ENCODE results near the gene TMEM164.
"Not testable (repeated sequence)": the region's sequence is repeated elsewhere in the genome, so short reads cannot be mapped to it uniquely, and the experiment has no call there.

Gene TMEM164

DNA sequence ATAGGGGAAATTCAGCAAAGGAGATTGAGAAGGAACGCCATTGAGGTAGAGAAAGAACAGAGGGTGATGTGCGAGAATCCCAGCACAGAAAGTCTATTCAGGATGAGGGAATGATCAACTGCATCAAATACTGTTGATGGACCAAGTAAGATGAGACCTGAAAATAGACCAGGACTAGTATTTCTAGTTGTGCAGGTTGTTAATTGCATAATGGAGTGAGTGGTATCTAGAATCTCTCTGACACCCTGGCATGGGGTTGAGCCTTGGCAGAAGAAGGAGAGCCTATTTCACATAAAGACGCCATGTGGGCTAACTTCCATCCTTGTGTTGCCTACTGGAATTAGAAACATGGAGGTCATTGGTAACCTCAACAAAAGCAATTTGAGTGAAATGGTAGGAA lies 135.6 kb downstream of the TMEM164 start:
- DNase-seq: no peak

DNA sequence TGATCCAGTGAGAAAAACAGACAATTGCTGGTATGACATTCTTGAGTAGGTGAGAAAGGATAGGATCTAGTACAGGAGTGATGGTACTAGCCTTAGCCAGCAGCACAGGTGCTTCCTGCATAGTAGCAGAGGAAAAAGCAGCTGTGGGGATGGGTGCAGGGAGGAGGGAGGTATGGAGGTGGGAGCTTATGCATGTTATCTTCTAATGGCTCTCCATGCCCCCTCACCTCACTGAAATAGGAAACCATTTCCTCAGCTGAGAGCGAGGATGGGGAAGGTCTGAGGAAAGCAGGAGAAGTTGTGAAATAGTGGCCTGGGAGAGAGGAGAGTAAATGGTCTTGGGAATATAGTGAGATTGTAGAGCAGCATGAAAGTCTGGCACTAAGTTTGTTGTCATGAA lies 136.3 kb downstream of the TMEM164 start:
- no peak for DNase-seq

DNA sequence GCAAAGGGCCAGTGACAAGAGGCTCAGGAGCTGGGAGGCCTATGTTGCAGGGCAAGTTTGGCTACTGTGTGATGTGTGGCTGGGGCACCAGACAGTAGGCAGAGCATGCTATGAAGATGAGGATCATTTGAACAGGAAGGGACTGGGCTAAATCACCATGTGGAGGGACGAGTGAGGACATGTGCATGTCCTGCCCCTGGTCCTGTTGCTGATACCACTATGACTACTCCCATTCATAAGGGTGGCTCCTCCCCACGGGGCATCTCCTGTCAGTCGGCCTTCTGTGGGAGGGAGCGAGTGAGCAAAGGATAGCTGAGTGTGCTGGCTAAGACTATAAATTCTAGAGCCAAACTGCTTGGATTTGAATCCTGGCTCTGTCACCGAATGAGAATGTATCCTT lies 139.2 kb downstream of the TMEM164 start:
- no peak for DNase-seq

DNA sequence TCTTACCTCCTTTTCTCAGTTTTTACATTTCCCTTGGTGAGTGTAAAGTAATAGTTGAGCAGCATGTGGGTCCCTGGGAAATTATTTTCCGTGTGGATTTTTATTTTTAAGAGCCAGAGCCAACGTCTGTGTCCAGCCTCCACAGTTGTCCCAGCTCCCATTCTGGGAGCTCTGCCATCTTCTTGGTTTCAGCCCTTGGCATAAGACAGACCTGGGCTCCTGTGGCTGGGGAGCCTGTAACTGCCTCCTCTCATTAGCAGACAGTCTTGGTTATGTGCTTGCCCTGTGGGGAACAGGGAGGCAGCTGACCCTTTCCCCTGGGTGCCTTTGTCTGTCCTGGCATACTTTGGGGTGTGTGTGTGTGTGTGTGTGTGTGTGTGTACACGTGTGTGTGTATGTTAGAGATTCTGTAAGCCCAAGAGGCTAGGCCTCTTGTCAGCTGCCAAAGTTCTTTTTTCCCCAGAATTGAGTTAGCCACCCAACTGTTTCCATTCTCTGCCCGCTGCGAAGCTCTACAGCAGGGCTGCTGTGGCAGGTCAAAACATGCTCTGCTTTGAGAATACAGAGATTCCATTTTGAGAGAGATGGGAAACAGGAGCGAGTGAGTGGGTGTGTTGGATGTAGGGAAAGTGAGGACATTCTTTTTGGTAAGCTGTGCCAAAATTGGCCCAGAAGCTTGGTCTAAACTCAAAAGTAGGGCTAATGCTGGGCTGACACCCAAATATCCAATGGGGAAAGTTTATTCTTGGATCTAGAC lies 140.7 kb downstream of the TMEM164 start:
- no peak for DNase-seq

DNA sequence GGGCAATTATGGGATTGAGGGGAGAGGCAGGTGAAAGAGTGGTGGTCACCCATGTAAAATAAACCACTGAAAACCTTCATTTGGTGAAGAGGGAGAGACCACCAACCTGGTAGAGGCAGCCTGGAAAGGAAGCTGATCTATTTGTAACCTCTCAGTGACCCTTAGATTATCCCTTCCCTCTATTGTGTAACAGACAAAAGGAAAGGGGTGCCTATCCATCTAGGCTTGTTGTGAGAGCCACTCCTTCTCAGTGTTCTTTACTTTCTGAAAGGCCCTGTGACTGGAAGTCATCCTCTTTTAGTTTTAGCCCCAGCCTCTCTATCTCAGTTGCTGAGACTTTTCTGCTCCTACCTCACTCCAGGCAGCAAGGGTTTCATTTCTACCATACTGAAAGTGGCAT lies 142.4 kb downstream of the TMEM164 start:
- no peak for DNase-seq

DNA sequence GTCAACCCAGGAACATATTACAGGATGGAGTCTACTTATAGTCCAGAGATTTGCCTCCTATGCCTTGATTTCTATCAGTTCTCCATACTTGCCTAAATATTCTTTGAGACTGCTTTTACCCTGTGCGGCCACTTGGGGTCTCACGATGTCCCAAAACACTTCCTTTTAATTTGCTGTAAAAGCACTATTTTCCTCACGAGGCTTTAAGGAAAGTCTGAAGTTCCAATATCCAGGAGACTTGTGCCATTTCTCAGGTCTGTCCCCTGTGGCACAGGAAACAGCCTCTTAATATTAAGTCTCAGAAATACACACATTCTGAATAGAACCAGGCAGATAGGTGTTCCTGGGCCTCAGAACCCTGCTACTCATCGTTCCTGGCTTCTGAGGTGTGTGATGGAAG lies 142.9 kb downstream of the TMEM164 start:
- no peak for DNase-seq

DNA sequence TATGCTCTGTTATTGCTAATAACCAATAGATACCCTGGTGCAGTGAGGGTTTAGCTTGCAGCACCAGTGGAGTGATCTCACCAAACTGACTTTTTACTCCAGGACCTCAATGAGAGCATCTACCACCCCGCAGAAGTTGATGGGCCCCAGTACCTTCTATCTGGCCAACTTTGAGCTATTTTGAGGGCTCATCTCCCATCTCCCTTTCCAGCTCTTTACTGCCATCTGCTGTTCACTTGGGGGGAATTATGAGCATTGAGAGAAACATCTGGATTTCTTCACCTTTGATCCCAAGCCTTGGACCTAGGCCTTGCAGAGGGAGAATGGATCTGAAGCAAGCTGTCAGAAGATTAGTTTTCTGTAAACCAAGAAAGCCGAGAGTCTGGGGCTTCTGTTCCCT lies 143.6 kb downstream of the TMEM164 start:
- peak; percentile 24 for DNase-seq

DNA sequence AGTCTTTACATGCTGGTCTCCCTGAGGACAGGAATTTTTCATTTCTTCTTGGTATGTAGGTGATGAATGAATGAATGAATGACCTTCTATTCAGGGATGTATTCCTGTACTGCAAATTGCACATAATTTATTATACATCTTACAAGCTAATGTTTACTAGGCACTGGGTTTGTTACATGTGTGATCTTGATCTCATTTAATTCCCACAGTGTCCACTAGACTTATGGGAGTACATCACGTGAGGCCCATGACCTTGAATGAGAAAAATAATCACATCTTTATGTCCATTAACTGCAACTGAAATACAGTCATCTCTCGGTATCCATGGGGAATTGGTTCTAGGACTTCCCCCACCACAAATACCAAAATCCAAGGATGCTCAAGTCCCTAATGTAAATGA lies 150.3 kb downstream of the TMEM164 start:
- DNase-seq: no peak

DNA sequence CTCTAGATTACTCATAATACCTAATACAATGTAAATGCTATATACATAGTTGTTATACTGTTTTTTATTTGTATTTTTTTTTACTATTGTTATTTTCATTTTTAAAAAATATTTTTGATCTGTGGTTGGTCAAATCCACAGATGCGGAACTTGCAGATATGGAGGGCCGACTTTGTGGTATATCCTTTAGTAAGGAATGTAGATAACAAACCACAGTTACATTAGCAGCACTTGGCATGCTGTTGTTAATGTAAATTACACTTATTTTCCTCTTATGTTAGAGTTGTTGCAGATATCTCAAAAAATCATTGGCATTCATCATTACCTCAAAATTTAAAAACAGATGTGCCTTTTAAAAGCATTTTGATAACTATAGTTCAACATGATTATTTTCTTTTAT lies 151.0 kb downstream of the TMEM164 start:
- DNase-seq: no peak

DNA sequence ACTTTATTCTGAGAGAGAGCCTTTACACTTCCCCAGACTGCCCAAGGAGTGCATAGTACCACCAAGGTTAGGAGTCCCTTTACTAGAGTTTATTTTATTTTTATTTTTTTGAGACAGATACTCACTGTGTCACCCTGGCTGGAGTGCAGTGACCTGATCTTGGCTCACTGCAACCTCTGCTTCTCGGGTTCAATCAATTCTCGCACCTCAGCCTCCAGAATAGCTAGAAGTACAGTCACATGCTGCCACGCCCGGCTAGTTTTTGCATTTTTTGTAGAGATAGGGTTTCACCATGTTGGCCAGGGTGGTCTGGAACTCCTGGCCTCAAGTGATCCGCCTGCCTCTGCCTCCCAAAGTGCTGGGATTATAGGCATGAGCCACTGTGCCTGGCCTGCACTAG lies 151.4 kb downstream of the TMEM164 start:
- not testable (repeated sequence) for DNase-seq

DNA sequence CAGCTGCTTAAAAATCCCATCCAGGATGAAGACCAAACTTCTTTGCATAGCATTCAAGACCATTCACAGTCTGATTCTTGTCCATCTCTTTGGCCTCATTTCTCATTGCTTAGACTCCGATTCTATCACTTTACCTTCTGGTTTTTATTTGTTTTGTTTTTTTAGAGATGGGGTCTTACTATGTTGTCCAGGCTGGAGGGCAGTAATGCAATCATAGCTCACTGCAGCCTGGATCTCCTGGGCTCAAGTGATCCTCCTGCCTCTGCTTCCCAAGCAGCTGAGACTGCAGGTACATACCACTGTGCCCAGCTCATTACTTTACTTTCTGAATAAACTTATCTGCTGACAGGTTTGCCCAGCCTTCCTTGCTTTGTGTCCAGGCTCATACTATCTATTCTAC lies 152.8 kb downstream of the TMEM164 start:
- no peak for DNase-seq

DNA sequence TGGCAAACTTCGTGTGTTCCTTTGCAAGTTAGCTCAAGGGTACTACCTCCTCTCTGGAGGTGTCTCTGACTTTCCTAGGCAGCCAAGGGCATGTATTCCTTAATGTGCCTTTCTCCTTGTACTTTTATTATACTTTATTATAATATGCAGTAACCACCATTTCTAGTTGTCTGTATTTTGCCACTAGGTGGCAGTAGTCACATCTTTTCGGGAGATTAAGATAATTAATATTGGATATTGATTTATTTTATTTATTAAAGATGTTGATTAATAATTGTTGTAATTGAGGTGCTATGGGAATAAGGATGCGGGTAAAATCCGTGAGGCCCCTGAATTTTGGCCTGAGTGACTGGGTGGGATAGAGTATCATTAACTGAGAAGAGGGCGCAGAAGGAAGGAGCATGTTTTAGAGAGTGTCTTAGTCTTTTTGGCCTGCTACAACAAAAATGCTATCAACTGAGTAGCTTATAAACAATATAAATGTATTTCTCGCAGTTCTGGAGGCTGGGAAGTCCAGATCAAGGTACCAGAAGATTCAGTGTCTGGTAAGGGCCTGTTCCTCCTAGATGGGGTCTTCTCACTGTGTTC lies 153.3 kb downstream of the TMEM164 start:
- no peak for DNase-seq

DNA sequence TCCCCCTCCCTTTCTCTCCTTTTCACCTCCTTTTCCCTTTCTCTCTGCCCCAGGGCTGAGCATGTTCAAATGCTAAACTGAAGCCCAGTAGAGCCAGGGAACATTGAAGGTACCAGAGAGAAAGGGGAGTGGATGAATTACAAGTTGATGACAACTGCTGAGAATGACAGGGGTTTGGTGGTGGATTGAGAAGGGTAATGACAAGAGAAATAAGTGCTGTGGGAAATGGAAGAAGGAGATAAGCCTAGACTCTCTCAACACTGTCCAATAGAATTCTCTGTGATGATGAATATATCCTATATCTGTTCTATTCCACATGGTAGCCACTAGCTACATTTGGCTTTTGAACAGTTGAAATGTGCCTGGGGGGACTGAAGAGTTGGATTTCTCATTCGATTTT lies 154.5 kb downstream of the TMEM164 start:
- DNase-seq: no peak

DNA sequence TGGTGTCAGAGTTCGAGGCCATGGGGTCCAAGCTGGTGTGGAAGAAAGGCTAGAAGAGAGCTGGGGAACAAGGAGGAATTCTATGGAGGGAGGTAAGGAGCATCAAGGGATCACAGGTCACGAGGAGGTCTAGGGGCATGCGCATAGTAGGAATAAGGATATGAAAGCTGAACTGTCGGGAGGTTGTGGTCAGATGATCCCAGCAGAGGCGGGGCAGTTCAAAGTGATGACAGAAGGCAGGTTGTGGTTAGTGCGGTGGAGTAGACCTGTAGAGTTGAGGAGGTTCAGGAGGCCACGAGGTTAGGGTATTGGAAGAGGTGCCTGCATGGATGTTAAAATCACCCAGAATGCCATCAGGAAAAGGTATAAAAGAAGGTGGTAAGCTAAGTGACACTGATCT lies 156.3 kb downstream of the TMEM164 start:
- DNase-seq: no peak

DNA sequence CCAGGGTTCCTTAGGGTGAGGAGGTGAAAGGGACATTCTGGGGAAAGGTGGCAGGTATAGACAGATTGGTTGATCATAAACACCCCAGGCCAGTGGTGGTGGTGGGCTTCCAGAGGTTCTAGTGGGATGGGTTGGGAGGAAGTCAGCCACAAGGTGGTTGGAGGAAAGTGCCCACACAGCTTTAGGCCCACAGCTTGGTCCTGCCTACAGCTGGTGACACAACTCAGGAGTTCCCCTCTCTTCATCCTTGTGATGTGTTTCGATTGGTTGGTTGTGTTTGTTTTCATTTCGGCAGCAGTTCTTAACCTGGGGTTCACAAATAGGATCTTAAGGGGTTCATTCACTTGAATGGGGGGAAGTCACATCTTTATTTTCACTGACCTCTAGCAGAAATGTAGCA lies 157.0 kb downstream of the TMEM164 start:
- DNase-seq: no peak

DNA sequence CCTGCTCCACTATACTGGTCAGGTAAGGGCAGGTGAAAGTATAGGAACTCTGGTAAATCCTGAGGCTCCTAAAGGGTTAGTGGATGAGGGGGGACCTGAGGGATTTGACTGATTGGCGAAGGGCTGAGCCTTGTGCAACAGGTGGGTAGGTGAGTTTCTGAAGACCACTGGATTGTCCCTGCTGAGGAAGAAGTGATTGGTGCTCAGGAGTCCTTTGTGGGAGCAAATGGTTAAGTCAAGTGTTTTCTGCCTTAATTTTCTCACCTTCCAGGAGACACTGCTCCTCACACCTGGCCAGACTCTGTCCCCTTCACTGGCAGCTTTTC lies 158.4 kb downstream of the TMEM164 start:
- no peak for DNase-seq

DNA sequence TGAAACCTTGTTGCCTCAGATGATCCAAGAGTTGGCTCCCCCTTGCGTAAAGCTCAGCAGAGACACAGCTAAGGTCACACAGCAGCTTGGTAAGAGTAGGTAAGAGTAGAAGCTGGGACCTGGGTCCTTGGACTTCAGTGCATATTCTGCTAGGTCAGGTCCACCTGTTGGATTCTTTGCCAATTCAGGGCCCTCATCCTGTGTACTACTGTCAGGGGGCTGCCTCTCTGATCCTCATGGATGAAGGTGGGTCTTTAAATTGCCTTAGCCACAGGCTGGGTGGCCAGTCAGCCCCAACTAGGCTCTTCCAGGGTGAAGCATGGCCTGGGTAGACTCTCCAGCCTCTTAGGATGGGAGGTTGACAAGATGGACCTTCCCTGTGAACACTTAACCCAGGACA lies 159.2 kb downstream of the TMEM164 start:
- DNase-seq: no peak

DNA sequence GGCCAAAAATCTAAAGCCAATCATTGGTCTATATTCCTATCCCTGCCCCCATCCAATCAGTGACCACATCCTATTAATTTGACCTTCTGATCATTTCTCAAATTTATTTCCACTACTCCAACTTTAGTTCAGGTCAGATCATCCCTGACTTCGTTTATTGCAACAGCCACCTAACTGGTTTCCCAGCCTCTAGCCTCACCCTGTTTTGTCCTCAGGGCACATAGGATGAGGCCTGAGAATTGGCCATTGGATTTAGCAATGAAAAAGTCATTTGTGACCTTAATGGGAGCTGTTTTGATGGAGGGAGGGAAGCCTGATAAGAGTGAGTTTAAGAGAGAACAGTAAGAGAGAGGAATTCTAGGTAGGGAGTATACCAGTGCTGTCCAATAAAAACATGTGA lies 160.0 kb downstream of the TMEM164 start:
- no peak for DNase-seq

DNA sequence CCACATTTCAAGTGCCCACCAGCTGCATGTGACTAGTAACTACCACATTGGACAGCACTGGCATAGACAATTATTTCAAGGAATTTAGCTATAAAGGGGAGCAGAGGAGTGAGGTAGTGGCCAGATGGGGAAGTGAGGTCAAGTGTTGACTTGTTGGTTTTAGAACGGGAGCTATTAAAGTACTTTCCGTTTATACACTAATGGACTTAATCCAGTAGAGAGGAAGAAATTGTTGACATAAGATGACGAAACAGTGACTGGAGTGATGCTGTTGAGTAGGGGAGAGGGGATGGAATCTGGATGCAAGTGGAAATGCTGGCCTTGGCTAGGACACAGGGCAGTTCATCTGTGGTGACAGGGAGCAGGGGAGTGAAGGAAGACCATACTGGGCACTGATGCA lies 160.6 kb downstream of the TMEM164 start:
- no peak for DNase-seq

DNA sequence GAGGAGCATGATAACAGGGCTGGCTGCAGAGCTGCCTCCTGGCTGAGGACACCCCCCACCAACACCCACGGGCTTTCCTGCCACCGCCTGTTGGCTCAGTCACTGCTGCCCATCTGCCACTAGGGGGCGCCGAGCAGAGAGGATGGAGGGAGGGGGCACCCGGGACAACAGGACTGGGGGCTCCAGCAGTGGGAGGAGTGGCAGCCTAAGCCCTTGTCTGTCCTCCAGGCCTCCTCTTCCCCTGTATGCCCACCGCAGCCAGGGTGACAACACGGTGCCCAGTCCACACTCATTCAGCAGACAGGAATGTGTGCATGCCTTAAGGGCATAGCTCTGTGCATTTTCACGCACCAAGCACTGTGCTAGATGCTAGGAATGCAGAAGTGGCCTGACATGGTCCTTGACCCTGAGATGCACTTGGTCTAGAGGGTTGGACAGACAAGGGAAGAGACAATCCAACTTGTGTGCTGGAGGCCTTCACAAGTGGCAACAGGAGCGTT lies 165.1 kb downstream of the TMEM164 start:
- DNase-seq: peak; percentile 59

DNA sequence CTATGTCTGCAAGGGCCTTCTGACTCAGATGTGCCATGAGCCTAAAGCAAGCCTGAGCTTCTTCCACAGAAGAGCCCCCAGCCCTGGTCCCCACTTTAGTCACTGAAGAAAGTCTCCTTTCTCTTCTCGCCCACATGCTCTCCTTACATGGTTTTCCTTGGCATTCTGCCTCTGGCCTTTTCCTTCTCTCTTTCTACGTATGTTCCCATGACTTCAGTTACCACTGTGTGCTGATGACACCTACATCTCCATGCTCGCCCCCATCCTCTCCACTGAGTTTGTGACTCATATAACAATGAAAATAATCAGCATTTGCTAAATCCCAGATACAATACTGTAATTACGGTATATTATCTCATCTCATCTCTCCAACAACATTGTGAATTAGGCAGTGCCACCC lies 165.7 kb downstream of the TMEM164 start:
- no peak for DNase-seq

DNA sequence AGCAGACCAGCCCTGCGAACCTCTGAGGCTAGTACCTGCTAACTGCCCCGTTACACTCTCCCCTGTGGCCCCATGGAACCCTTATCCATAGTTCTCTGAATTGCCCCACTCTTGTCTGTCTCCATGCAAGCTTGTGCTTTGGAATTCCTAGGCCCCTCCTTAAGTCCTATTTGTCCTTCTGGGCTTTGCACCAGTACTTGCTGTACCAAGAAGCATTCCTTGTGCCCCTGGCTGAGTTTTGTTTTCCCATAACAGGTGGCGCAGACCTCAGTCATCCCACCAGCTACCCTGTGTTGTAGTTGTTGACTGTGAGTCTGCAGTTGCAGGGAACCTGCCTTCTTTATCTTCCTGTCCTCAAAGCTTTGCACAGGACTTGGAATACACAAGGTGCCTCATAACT lies 167.1 kb downstream of the TMEM164 start:
- no peak for DNase-seq

DNA sequence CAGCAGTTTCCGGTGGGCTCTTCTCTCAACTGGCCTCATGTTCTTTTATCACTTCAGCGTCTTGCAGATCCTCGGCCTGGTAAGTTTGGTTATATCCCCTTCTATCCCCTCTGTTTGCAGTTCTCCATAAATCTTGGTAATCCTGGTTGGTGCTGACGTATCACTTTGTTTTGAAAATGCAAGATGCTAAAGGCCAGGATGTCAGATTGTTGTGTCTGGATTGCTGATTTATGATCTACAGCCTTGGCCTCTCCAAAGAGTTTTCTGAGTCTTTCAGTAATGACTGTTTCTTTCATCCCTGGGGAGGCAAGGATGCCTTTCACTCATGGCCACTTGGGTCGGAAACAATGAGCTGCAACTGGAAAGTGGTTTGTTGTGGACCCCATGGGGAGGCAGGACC lies 168.5 kb downstream of the TMEM164 start:
- no peak for DNase-seq

DNA sequence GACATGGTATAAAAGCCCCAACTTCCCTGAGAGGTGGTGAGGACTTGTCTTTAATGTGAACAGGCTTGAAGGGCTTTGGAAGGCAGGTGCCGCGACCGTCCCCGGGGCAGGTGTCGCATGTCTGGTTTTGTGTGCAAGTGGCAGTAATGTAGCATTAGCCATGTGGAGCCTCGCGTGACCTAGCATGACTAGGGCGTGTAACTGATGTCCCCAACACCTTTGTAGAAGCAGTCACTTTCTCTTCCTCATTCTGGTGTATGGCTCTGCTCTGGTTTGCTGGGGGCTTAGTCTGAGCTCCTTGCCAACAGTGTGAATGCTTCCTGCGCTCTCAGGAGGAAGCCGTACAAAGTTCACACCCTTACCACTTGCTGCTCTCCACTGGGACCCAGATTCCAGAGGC lies 169.3 kb downstream of the TMEM164 start:
- DNase-seq: no peak

All from activated CD8-positive, alpha-beta memory T cell treated with anti-CD3 and anti-CD28 coated beads, Interleukin-2, amount 50 U/mL, for 4 hours (primary cell).